OCI-LY7 (cell line): ENCODE data around the gene CLDN1.

Experiments
- CTCF ChIP-seq: fragments of 200-600 bp; sonication (generic); conservative IDR thresholded peaks from 2 replicates; pipeline ENCODE4 v1.5.1; 2014; ENCODE audit warnings: mild to moderate bottlenecking, antibody characterized with exemption, low read length, moderate library complexity, mixed read lengths
- EZH2phosphoT487 ChIP-seq: fragments of 200-600 bp; sonication (generic); IDR thresholded peaks from 2 replicates; pipeline ENCODE4 v1.6.1; 2018; ENCODE audit warnings: low read depth, borderline replicate concordance, mild to moderate bottlenecking, mixed run types, antibody characterized with exemption, low read length, moderate library complexity, mixed read lengths

GRCh38 chr3:190346541-190346940, 24.3 kb upstream of the CLDN1 start:
- TF ChIP-seq CTCF (no peak), EZH2phosphoT487 (no peak)
